ENCODE measurements around the gene CACYBP. TPM values are rescaled to one million over a fixed set of nuclear protein-coding genes. Genes with fewer than 3 reads are reported as not detected.
A peak's percentile ranks its signal among the peaks of the same experiment; 100 is the strongest.
"Not testable (repeated sequence)": the region's sequence is repeated elsewhere in the genome, so short reads cannot be mapped to it uniquely, and the experiment has no call there.

CACYBP gene
- total RNA-seq, 1 donor from 2014 or later, result 101 TPM

DNA sequence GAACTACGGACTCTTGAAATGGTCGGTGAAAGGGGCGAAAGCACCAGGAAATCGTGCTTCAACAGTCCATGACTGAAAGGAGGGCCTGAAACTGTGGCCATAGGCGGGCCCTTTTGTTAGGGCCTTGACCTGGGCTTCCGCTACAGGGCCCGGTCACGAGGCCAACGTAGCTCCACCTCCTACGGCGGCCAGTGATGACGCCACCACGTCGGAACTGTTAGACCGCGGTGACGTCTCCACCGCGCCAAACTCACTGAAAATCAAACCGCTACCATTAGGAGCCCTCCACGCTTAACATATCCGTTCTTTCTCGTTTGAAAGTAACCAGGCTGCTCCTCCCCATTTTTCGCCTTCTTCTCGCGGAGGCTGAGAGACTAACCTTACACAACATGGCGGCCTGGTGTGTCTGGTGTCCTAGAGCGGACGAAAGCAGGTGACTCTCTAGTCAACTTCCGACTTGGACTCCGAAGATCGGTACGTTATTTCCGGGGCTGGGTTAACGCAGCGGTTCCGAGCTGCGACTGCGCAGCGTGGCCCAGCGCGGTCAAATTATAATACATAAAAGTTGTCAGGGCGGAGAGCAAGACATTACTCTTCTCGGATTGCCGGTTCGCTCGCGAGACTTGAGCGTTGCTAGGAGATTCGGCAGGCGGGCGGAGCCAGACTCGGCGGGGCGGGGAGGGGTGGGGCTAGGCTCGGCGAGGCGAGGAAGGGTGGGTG is 371 bp upstream of the CACYBP start:
- ATAC-seq (ENCODE audit: poor library complexity) (peak; percentile 92), DNase-seq (peak; percentile 98)
- intact Hi-C loops (cut with DNase I), result no loop called here

DNA sequence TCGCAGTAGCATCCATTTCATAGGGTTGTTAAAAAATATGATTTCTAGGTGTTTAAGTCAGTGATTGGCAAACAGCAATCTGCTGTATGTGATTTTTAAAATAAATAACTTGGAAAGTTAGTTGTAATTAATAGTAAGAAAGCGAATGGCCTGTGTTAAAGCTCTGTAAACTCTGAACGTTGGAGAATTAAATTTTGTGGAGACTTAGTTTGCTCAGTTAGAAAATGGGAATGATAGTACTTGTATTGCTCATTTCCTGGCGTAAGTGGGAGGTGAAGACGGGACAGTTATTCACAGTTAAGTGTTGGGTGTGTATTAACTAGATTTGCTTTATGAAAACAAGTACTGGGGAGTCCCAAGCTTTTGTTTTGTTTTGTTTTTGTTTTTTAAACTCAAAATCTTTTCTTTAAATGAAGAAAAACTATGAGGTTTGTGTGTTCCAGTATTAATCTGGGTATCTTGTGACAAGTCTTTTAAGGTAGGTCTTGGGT is 995 bp downstream of the CACYBP start:
- DNase-seq (no peak), ATAC-seq (ENCODE audit: poor library complexity) (no peak)
- intact Hi-C loops (cut with DNase I), result no loop called here

DNA sequence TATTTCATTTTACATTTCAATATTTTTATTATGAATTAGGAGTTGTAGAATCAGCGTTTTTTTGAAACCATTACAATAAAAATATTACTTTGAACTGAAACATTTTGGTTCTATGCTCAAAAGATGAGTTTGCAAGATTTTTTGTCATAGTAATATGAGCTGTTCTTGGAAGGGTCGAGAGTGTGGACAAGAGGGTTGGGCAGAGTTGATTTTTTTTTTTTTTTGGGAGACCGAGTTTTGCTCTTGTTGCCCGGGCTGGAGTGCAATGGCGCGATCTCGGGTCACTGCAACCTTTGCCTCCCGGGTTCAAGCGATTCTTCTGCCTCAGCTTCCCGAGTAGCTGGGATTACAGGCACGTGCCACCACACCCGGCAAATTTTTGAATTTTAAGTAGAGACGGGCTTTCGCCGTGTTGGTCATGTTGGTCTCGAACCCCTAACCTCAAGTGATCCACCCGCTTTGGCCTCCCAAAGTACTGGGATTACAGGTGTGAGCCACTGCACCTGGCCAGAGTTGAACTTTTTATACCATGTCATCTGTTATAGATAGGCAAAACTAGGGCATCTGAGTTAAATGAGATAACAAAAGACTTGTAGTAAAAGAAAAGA is 3.3 kb downstream of the CACYBP start:
- DNase-seq, result no peak
- intact Hi-C loops (cut with DNase I), result no loop called here
- no peak for ATAC-seq (ENCODE audit: poor library complexity)

DNA sequence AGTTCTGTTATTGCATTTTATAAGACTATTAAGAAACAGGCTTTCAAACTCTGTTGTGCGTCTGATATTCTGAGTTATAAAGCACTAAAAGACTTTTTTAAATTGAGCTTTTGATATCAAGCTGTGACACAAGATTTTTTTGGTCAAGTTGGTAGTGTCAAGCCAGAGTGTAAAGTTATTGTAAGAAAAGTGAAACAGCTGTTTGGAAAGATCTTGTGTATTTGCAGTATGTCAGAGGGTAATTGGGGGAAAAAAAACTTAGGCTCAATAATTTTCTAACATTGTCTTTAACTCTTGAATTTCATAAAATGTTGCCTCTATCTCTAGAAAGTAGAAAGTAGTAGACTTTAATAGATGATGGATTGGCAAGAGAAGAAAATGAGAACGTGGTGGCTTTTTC is 3.8 kb downstream of the CACYBP start:
- intact Hi-C loops (cut with DNase I), result no loop called here
- DNase-seq (no peak), ATAC-seq (ENCODE audit: poor library complexity) (no peak)

DNA sequence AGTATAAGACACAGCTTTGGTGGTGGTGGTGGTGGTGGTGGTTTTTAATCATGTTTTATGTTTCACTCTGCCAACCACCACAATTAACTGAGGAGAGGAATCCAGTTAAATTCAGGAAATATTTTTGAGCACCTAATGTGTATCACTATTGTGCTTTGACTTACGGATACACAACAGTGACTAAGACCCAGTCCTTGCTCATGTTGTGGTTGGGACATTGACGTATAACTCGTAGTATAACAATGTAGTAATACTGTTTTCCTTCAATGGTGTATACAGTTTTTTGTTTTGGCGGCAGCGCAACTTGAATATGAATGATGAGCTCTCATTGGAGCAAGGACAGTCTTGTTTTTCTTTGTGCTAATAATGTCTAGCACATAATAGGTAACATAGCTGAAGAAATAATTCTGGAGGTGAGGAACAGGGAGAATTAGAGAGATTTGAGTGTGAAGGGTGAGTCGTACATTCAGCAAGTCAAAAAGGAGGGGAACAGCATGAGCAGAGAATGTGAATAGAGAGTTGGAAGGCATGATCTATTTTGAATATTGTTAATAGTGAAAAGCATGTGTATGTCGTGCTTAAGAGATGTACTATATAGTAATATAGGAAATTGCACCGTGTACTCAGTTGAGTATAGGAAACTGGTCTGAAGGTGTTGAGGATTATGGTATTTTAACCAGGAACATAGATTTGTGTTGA is 5.5 kb downstream of the CACYBP start:
- no peak for ATAC-seq (ENCODE audit: poor library complexity)
- intact Hi-C loops (cut with DNase I), result no loop called here
- DNase-seq, result no peak

DNA sequence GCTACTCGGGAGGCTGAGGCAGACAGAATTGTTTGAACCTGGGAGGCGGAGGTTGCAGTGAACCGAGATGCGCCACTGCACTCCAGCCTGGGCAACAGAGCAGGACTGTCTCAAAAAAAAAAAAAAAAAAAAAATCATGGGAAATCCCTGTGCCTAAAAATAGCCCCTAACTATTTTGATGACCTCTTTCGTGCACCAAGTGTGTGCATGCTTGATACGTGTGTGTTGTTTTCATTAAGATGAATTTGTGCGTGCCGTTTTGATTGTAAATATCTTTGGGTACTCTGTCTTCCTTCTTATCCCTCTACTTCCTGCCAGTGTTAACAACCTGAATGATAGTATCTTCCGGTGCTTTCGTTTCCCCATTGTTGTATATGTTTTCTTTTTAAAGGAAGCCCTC is 9.8 kb downstream of the CACYBP start:
- ATAC-seq (ENCODE audit: poor library complexity), result peak; percentile 27
- DNase-seq, result no peak
- intact Hi-C loops (cut with DNase I), result no loop called here

DNA sequence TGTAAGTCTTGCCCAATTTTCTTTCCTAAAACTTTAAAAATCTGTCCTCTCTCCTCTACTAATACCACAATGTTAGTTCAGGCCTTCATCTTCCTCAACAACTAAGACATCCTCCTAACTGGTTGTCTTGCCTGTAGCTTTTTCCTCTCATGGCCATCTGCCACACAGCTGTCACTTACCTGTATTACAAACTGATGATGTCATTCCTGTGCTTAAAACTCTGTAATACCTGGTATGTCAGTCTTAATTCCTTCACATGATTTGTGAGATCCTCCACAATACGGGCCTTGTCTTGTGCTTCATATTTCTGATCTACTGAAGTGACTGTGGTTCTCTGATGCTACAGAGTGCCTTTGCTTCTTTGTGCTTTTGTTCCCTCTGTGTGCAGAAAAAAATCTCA is 13.7 kb downstream of the CACYBP start:
- no peak for ATAC-seq (ENCODE audit: poor library complexity)
- DNase-seq, result no peak
- intact Hi-C loops (cut with DNase I), result no loop called here

DNA sequence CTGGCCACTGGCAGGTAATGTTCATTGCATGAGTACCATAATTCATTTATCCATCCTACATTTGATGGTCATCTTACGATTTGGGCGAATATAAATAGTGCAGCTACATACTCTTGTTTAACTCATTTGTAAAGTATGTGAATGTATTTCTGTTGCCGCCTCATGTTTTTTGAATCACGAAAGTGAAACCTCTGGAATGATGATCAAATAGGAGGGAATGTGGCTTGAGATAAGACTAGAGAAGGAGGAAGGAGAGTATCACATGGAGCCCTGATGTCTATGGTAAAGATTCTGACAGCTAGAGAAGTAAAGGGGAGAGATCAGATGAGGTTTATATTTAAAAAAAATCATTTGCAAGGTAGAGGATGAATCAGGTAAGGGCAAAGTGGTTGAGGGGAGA is 15.5 kb downstream of the CACYBP start:
- intact Hi-C loops (cut with DNase I), result no loop called here
- DNase-seq, result no peak
- no peak for ATAC-seq (ENCODE audit: poor library complexity)

DNA sequence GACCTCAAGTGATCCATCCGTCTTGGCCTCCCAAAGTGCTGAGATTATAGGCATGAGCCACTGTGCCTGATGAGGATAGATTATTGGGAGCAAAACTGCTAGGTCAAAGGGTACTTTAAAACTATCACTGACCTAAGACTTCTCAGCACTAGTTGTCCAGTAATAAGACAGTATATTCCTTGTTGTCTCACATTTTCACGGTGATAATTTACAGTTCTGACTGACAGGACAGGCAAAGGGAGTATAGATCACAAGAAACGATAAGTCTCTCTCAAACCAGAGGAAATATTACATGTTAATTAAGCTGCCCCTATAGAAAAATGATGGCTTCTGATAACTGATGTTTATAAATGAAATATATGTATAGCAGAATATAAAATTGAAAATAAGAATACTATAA is 19.8 kb downstream of the CACYBP start:
- no peak for DNase-seq
- intact Hi-C loops (cut with DNase I), result no loop called here

DNA sequence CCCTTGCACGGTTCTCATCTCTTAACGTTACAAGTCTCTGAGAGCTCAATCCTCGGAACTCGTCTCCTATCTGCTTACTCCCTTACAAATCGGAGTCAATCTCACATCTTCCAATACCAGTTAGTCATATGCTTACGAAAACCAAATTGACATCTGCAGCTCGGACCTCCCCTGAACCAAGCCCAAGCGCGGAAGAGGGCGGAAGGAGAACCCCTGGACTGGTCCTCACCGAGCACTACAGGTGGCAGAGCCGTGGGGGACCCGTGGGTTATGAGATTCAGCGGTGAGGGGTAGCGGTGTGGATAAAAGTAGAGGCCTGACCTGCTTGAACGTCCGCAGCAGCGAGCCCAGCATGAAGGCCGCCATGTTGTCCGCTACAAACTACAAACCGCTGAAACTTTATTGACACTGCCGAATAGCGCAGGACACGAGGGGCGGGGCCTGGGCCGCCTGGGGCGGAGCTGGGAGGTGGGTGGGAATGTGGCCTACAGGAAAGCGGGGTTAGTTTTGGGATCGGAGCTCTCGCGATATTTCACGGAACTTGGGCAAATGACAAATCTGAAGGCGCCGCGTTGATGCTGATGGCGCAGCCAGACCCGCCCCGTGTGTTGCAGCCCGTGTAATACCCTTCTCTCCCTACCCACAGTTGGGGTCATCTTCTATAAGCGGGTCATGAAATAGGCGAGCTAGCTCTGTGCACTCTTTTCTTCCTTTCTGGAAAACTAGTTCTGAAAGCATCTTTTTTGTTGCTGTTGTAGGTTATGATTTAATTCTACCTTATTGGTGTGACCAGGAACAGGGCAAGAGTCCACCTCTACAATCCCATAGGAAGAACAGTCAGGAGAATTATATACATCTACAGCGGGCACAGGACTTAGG is 23.5 kb downstream of the CACYBP start, which contains the start of gene MRPS14:
Gene MRPS14, minus strand, starts transcription at position 383 of the 879 bp plus-strand sequence. Its CDS starts 17 bp downstream, at position 366.
- ATAC-seq (ENCODE audit: poor library complexity), result peak; percentile 99
- intact Hi-C loops (cut with DNase I), result no loop called here

More for the DNA sequence above, 19.8 kb downstream of the CACYBP start:
- ATAC-seq (ENCODE audit: poor library complexity), result no peak

DNA sequence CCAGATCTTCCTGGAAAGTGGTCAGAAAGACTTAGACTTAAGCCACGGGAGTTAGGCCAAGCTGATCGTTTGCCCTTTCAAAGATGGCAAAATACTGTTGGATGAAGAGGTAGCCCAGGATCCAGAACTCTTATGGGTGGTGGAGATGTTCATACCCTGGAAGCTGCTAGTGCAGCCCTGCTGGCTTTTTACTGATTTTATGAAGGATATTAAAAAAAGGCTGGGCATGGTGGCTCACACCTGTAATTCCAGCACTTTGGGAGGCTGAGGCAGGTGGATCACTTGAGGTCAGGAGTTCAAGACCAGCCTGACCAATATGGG is 24.1 kb downstream of the CACYBP start:
- intact Hi-C loops (cut with DNase I); ATAC-seq (ENCODE audit: poor library complexity); DNase-seq: not testable (repeated sequence)

More for the DNA sequence above, 23.5 kb downstream of the CACYBP start, which contains the start of gene MRPS14:
- peak; percentile 98 for DNase-seq

DNA sequence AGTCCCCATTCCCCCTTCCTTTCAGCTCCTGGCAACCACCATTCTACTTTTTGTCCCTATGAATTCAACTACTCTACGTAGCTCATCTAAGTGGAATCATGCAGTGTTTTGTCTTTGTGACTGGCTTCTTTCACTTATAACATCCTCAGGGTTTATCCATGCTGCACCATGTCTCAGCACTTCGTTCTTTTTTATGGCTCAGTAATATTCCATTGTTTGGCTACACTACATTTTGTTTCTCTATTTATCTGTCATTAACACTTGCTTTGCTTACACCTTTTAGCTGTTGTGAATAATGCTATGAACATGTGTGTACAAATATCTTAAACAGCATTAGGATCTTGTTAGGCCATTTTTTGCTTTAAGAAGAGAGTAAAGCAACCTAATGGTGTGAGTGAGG is 25.0 kb downstream of the CACYBP start:
- intact Hi-C loops (cut with DNase I), result no loop called here
- no peak for ATAC-seq (ENCODE audit: poor library complexity)
- no peak for DNase-seq

DNA sequence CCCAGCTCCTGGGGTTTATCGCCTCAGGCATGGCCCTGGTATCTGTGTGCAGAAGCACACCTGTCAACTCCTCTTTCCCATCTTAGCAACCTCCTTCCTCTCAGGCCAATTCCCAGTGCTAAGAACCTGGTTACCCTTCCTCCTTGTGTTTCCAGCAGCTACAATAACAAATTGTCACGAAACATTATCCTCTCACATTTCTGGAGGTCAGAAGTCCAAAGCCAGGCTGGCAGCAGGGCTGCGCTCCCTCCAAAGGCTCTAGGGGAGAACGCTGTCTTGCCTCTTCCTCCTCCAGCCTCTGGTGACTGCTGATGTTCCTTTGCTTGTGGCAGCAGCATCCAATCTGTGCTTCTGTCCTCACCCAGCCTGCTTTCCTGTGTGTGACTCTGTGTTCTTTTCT is 34.2 kb downstream of the CACYBP start:
- DNase-seq, result no peak
- intact Hi-C loops (cut with DNase I), result loop anchor here (5.0 to 10.0 kb wide), 2 partner anchors 93 to 291 kb away; no protein-coding TSS in a partner anchor
- ATAC-seq (ENCODE audit: poor library complexity), result no peak

DNA sequence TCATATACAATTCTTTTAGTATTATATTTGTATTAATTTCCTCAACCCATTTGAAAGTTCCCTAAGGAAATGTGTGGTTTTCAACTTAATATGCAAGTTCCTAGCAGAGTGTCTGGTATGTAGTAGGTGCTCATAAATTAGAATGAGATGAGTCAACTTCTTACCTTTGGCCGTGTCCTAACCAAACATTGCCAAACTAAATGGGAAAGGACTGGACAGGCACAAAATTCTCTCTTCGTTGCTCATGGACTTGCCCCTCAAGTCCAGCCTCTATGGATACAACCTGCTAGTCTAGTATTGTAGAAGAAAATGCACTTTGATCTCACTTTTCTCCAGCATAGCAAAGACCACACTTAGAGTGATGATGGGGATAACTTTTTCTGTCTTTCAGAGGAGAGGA is 35.0 kb downstream of the CACYBP start:
- no peak for ATAC-seq (ENCODE audit: poor library complexity)
- no peak for DNase-seq
- intact Hi-C loops (cut with DNase I), result loop anchor here (5.0 to 10.0 kb wide), 2 partner anchors 93 to 290 kb away; no protein-coding TSS in a partner anchor

DNA sequence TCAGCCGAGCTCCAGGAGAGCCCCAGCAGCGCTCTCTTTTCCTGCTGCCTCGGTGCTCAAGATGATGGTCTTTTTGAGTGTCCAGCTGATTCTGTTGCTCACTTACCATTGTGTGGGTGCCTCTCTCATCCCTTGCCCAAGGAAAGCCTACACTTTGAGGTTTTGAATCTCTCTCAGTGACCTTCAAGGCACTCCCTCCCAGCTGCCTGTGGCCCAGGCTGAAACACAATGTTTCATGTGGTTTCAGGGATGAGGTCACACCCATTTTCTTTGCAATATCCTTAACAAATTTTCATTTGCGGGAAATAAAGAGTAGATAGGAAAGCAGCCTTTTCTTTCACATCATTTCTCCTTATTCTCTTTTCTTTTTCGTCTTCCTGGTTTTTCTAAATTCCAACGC is 36.1 kb downstream of the CACYBP start:
- no peak for DNase-seq
- no peak for ATAC-seq (ENCODE audit: poor library complexity)

DNA sequence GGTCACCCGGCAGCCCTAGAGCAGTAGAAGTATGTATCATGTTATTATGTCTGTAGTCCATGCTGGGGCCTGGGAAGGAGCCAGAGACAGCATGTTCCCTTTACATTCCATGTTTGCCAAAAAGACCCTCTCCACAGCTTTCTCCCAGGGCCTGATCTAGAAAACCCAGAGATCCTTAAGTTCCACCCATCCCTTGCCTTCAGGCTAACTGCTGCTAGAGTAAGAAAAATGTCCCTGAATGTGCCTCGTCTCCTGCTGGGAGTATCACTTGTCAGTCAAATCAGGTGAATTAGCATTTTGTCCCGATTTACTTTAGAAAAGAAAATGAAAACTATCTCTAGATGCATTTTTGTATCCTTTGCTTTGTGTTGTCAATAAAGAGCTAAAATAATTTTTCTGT is 36.7 kb downstream of the CACYBP start:
- DNase-seq, result no peak
- intact Hi-C loops (cut with DNase I), result loop anchor here (10.0 kb wide), 1 partner anchor 288 kb away; no protein-coding TSS in a partner anchor
- ATAC-seq (ENCODE audit: poor library complexity), result no peak

More for the DNA sequence above, 36.1 kb downstream of the CACYBP start:
- intact Hi-C loops (cut with DNase I), result loop anchor here (10.0 kb wide), 1 partner anchor 289 kb away; no protein-coding TSS in a partner anchor

DNA sequence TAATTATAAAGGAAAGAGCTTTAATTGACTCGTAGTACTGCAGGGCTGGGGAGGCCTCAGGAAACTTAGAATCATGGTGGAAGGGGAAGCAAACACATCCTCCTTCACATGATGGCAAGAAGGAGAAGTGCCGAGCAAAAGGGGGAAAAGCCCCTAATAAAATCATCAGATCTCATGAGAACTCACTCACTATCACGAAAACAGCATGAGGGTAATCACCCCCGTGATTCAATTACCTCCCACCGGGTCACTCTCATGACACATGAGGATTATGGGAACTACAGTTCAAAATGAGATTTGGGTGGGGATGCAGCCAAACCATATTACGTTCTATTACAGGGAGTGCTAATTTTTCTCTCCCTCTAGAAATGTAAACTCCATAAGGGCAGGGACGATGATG is 37.7 kb downstream of the CACYBP start:
- ATAC-seq (ENCODE audit: poor library complexity) (no peak), DNase-seq (no peak)
- intact Hi-C loops (cut with DNase I), result loop anchor here (10.0 kb wide), 1 partner anchor 287 kb away; no protein-coding TSS in a partner anchor

DNA sequence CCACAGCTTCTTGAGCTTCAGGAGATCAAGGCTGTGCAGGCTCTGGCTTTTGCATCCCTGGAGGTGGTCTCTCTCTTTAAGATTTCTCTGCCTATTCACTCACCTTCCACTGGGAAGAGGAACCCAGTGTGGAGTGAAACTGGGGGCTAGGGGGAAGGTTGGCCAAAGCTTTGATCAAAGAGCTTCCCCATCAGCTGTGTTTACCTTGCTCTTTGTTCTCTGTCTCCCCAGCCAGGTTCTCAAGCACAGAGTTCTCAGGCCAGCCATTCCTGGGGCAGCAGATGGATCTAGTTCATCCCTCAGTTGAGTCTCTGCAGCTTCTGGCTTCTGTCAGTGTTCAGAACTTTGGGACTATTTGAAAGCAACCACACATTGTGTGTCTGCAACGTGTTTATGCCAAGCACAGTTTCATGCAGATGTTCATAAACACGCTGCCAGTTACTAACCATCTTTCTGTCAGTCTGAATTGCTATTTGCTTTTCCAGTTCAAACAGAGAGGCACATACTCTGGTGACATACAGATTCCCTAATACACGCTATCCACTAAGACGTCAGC is 40.7 kb downstream of the CACYBP start:
- no peak for DNase-seq
- intact Hi-C loops (cut with DNase I), result no loop called here
- ATAC-seq (ENCODE audit: poor library complexity), result no peak
